RWPE2 (cell line): Measurements from ENCODE around the gene SEMA5A.

ENCODE experiments used
- ATAC-seq: fragments of 200-7000 bp; cut with Tn5 transposase; 3 replicates; pipeline ENCODE4 v1.9.1; 2021; ENCODE audit warnings: low read depth
- DNase-seq: peaks from one replicate; pipeline ENCODE4 v3.0.0-alpha.2; 2020; ENCODE audit warnings: low spot score
- H3K27ac ChIP-seq: fragments of 450-650 bp; 2 replicates; pipeline ENCODE4 v1.5.1; 2017; ENCODE audit warnings: mild to moderate bottlenecking; ENCODE audit not compliant: poor library complexity, severe bottlenecking
- H3K27me3 ChIP-seq: fragments of 250-450 bp; sonication (Bioruptor Pico); 2 replicates; pipeline ENCODE4 v1.5.1; 2021; ENCODE audit warnings: mild to moderate bottlenecking, moderate library complexity; ENCODE audit not compliant: insufficient read depth, poor library complexity, severe bottlenecking
- H3K36me3 ChIP-seq: fragments of 250-450 bp; sonication (Bioruptor Pico); 2 replicates; pipeline ENCODE4 v1.5.1; 2020; ENCODE audit warnings: low read depth, mild to moderate bottlenecking, moderate library complexity
- H3K4me1 ChIP-seq: fragments of 250-450 bp; sonication (Bioruptor Pico); 2 replicates; pipeline ENCODE4 v1.5.1; 2021; ENCODE audit warnings: mild to moderate bottlenecking, moderate library complexity; ENCODE audit not compliant: insufficient read depth, poor library complexity, severe bottlenecking
- H3K4me3 ChIP-seq: fragments of 250-450 bp; sonication (Bioruptor Pico); 2 replicates; pipeline ENCODE4 v1.5.1; 2021; ENCODE audit warnings: mild to moderate bottlenecking, moderate library complexity; ENCODE audit not compliant: severe bottlenecking
- H3K9me3 ChIP-seq: fragments of 250-450 bp; sonication (Bioruptor Pico); 2 replicates; pipeline ENCODE4 v1.5.1; 2021; ENCODE audit warnings: mild to moderate bottlenecking, moderate library complexity; ENCODE audit not compliant: severe bottlenecking
- TF ChIP-seq, protein P1 (sequence below): fragments of 450-650 bp; IDR thresholded peaks from one replicate; pipeline ENCODE4 v1.5.1; 2017; ENCODE audit warnings: mild to moderate bottlenecking, moderate library complexity; ENCODE audit not compliant: poor library complexity, severe bottlenecking

SEMA5A gene

DNA sequence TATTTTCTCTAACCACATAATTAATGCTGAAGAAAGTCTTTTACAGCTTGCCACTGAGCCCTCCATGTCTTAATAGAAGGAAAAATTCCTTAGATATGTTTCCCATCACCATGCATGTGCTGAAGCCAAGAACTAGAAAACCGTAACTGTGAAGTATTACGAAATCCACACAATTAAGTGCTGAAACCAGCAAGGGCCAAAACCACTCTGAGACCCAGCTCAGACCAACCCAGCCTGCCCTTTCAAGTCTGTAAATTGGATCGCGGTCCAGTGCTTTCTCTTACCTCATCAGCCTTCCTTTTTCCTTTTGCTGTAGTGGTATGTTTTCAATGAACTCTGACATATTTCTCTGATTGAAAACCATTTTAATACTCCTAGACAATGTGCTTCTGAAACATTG lies 26.3 kb downstream of the SEMA5A start:
- H3K27ac ChIP-seq, result no peak overlapping the region
- no peak for ATAC-seq
- H3K9me3 ChIP-seq, result no peaks in the 10 kb centered on the region
- no peaks in the 10 kb centered on the region for H3K4me1 ChIP-seq
- TF ChIP-seq, protein P1, sequence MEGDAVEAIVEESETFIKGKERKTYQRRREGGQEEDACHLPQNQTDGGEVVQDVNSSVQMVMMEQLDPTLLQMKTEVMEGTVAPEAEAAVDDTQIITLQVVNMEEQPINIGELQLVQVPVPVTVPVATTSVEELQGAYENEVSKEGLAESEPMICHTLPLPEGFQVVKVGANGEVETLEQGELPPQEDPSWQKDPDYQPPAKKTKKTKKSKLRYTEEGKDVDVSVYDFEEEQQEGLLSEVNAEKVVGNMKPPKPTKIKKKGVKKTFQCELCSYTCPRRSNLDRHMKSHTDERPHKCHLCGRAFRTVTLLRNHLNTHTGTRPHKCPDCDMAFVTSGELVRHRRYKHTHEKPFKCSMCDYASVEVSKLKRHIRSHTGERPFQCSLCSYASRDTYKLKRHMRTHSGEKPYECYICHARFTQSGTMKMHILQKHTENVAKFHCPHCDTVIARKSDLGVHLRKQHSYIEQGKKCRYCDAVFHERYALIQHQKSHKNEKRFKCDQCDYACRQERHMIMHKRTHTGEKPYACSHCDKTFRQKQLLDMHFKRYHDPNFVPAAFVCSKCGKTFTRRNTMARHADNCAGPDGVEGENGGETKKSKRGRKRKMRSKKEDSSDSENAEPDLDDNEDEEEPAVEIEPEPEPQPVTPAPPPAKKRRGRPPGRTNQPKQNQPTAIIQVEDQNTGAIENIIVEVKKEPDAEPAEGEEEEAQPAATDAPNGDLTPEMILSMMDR, result no peak
- H3K36me3 ChIP-seq, result no peaks in the 10 kb centered on the region
- DNase-seq, result no peak
- no peak overlapping the region for H3K4me3 ChIP-seq
- H3K27me3 ChIP-seq, result no peaks in the 10 kb centered on the region

DNA sequence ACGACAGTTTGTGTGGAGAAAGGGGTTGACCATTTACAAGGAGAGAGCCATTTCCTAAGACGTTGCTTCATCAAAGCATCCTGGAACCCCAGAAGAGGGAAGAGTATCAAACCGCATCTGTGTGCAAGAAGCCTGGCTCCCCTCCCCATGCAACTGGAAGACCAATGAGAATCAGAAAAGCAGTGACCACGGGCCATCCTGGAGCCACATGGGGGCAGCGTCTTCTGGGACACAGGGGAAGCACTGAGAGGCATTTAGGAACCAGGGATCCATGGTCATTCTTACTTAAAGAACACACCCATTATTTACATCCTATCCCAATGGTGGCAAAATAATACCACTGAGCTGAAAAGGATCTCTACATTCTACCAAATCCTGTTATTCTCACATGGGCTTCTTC lies 29.3 kb downstream of the SEMA5A start:
- Histone ChIP-seq H3K27me3 (no peaks in the 10 kb centered on the region), H3K4me3 (no peak overlapping the region), H3K9me3 (no peaks in the 10 kb centered on the region), H3K4me1 (no peaks in the 10 kb centered on the region), H3K27ac (no peak overlapping the region), H3K36me3 (no peaks in the 10 kb centered on the region)
- TF ChIP-seq, protein P1, result peak; percentile 11
- DNase-seq (no peak), ATAC-seq (no peak)

DNA sequence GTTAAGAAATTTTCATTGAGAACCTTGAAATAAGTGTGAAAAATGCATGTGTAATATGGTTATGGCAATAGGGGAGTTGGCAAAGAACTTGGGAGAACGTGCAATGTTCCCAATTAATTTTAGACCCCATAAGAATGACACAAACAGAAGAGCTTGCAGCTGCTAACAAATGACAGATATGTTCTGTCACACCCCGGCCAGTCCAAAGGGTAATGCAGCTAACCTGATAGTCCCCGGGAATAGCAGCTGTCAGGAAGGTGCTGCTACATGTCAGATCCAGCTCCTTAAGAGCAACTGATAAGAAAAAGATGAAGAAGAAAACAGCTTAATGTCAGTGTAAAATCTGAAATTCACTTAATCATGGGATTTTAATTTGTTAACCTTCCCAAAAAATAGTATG lies 30.4 kb downstream of the SEMA5A start:
- no peaks in the 10 kb centered on the region for H3K4me1 ChIP-seq
- no peak overlapping the region for H3K27ac ChIP-seq
- H3K27me3 ChIP-seq, result no peaks in the 10 kb centered on the region
- TF ChIP-seq, protein P1, result no peak
- no peak for ATAC-seq
- no peak for DNase-seq
- no peak overlapping the region for H3K4me3 ChIP-seq
- no peaks in the 10 kb centered on the region for H3K36me3 ChIP-seq
- no peaks in the 10 kb centered on the region for H3K9me3 ChIP-seq

DNA sequence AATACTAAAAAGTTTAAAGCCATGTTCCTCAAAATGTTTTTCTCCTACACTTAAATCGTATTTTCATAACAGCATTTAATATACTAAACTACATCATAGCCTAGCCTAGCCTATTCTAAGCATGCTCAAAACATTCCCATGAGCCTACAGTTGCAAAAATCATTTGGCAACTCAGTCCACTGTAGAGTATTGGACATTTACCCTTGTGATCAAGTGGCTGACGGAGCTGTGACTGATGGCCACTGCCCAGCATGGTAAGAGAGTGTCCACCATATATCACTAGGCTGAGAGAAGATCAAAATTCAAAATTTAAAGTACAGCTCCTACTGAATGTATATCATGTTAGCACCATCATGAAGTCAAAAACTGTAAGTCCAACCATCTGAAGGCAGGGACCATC lies 30.9 kb downstream of the SEMA5A start:
- no peaks in the 10 kb centered on the region for H3K27me3 ChIP-seq
- no peak overlapping the region for H3K27ac ChIP-seq
- TF ChIP-seq, protein P1, result no peak
- H3K36me3 ChIP-seq, result no peaks in the 10 kb centered on the region
- H3K9me3 ChIP-seq, result no peaks in the 10 kb centered on the region
- no peaks in the 10 kb centered on the region for H3K4me1 ChIP-seq
- no peak for ATAC-seq
- H3K4me3 ChIP-seq, result no peak overlapping the region
- no peak for DNase-seq

DNA sequence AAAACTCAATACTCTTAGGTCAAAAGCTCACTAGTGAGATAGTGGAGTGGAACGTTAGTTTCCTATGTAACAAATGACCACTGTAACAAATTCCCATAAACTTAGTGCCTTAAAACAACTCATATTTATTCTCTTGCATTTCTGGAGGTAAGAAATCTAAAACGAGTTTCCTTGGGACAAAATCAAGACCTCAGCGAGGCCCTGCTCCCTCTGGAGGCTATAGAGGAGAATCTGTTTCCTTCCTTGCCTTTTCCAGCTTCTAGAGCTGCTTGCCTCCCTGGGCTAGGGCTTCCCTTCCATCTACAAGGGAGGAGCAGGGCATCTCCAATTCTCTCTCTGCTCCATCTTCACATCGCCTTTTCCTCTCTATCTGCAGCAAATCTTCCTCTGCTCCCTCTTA lies 32.0 kb downstream of the SEMA5A start:
- Histone ChIP-seq H3K36me3 (no peaks in the 10 kb centered on the region), H3K4me1 (no peaks in the 10 kb centered on the region), H3K27ac (no peak overlapping the region), H3K9me3 (no peaks in the 10 kb centered on the region), H3K27me3 (no peaks in the 10 kb centered on the region), H3K4me3 (no peak overlapping the region)
- no peak for DNase-seq
- ATAC-seq, result peak; percentile 56; the same call in 1 of the 3 replicates
- TF ChIP-seq, protein P1, result peak; percentile 53
